ENCODE data around the gene SMAD7.

Gene SMAD7

DNA sequence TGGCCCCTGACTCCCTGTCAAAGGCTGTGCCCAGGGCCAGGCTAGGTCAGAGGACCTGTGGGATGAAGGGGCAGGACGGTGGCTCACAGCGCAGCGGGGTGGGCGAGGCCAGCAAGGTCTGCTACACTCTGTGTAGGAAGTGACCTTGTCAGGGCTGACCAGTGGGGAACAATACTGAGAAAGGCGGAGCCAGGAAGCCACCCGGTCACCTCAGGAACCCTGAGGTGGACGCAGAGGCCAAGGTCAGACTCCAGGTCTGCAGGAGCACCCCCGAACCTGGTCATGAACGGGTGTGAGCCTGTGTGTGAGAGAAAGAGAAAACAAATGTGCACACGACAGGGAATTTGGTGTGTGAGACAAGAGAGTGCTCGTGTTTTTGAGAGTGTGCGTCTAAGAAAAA, 72.3 kb downstream of the SMAD7 start:
- no peak overlapping the region for H3K4me3 ChIP-seq (ENCODE audit: low read depth, low read length)
- POLR2A ChIA-PET, result no interaction called here
- TF ChIP-seq, protein P1, sequence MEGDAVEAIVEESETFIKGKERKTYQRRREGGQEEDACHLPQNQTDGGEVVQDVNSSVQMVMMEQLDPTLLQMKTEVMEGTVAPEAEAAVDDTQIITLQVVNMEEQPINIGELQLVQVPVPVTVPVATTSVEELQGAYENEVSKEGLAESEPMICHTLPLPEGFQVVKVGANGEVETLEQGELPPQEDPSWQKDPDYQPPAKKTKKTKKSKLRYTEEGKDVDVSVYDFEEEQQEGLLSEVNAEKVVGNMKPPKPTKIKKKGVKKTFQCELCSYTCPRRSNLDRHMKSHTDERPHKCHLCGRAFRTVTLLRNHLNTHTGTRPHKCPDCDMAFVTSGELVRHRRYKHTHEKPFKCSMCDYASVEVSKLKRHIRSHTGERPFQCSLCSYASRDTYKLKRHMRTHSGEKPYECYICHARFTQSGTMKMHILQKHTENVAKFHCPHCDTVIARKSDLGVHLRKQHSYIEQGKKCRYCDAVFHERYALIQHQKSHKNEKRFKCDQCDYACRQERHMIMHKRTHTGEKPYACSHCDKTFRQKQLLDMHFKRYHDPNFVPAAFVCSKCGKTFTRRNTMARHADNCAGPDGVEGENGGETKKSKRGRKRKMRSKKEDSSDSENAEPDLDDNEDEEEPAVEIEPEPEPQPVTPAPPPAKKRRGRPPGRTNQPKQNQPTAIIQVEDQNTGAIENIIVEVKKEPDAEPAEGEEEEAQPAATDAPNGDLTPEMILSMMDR (IDR thresholded peaks at IDR 0.05; ENCODE audit: insufficient read depth, low read length, missing control alignments), result no peak
- no peak for DNase-seq (ENCODE audit: low read depth, low spot score)
- CTCF ChIA-PET, result interaction anchor here (1.5 kb wide), 1 partner anchor 164 kb away, joined by 5 read pairs; no protein-coding TSS in a partner anchor

DNA sequence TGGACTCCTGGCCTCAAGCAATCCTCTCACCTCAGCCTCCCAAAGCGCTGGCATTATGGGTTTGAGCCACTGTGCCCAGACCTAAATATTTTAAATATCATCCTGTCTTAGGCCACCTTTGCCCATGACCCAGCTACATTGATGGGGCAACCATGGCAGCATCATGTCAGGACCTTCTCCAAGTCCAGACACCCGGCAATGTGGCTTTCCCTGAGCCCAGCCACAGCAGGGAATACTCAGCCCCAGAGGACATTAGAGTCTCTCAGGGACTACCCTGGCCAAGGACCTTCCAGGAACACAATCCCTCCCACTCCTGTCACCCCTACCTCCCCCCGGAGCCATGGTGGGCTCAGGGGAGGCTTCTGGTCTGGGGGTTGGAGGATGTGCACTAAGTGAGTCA, 72.8 kb downstream of the SMAD7 start:
- DNase-seq (ENCODE audit: low read depth, low spot score), result no peak
- ChIA-PET CTCF (interaction anchor here (1.5 kb wide), 1 partner anchor 164 kb away, joined by 5 read pairs; no protein-coding TSS in a partner anchor), POLR2A (no interaction called here)
- TF ChIP-seq, protein P1 (IDR thresholded peaks at IDR 0.05; ENCODE audit: insufficient read depth, low read length, missing control alignments), result no peak
- H3K4me3 ChIP-seq (ENCODE audit: low read depth, low read length), result no peak overlapping the region

DNA sequence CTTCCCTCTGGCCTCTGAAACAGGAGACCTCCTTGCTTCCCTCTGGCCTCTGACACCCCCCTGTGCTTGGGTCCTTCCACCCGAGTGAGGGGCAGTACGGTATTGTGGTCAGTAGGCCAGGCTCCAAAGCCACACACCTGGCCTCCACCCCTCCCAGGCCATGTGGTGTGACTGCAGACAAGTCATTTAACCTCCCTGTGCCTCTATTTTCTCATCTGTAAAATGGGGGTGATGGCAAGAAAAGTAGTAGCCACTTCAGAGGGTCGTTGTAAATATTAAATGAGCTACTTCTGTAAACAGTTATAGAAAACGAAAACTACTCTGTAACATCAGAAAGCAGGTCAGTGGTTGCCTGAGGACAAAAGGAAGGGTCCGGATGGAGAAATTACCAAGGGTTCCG, 74.2 kb downstream of the SMAD7 start:
- no peak overlapping the region for H3K4me3 ChIP-seq (ENCODE audit: low read depth, low read length)
- TF ChIP-seq, protein P1 (IDR thresholded peaks at IDR 0.05; ENCODE audit: insufficient read depth, low read length, missing control alignments), result no peak
- ChIA-PET POLR2A (no interaction called here), CTCF (interaction anchor here (1.5 kb wide), 1 partner anchor 166 kb away, joined by 5 read pairs; no protein-coding TSS in a partner anchor)
- DNase-seq (ENCODE audit: low read depth, low spot score), result no peak

DNA sequence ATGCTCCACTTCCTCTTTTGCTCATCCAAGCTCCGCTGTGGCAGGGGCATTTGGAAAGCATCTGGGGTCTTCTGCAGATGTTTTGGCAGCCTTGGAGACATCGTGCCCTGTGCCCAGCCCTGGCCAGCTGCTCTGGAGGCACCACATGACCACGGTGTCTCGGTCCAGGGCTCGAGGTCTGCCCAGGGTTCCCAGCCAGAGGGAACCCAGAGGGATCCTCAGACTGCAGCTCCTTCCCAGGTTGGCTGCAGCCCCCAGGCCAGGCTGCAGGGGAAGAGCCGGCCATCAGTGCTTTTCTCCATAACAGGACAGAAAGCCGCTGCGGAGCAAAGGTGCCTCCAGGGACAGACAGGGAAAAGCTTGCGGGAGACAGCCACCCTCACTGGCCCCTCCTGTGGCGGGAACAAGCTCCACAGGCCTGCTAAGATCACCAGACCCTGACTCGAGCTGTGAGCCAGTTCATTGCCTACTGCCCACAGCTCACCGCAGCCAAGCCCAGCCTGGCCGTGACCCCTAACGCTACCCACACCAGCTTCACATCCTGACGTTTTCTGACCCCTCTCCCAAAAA, 74.7 kb downstream of the SMAD7 start:
- no peak for DNase-seq (ENCODE audit: low read depth, low spot score)

DNA sequence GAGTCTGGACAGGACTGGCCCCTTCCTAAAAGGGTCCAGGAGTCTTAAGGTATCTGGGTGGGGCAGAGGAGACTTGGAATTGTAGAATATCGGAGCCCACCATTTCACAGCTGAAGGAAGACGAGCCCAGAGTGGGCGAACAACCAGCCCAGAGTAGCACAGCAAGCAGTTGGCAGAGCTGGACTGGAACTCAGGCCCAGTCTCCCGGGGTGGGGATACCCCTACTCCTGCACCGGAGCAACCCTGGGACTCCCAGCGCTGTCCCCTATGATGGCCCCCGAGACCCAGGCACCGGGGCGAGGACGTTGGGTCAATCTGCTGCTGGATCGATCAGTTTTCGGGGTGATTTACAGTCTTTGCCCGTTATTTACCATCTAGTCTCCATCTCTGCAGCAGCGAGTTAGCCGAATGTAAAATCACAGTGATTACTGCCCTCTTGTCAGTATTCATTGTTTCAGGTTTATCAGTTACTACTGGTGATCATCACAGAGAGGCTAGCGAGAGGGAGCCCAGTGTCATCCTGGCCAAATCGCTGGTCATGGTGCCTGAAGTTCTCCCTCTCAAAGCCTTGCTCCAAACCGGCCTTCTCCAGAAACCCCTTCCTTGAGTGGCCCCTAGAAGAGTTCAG, 75.3 kb downstream of the SMAD7 start:
- no peak overlapping the region for H3K4me3 ChIP-seq (ENCODE audit: low read depth, low read length)
- DNase-seq (ENCODE audit: low read depth, low spot score), result no peak
- TF ChIP-seq, protein P1 (IDR thresholded peaks at IDR 0.05; ENCODE audit: insufficient read depth, low read length, missing control alignments), result no peak
- POLR2A ChIA-PET, result no interaction called here
- CTCF ChIA-PET, result interaction anchor here (1.1 kb wide), 1 partner anchor 15 kb away, joined by 3 read pairs; no protein-coding TSS in a partner anchor

More for the DNA sequence above, 74.7 kb downstream of the SMAD7 start:
- CTCF ChIA-PET, result no interaction called here
- no peak overlapping the region for H3K4me3 ChIP-seq (ENCODE audit: low read depth, low read length)
- TF ChIP-seq, protein P1 (IDR thresholded peaks at IDR 0.05; ENCODE audit: insufficient read depth, low read length, missing control alignments), result no peak
- POLR2A ChIA-PET, result no interaction called here

DNA sequence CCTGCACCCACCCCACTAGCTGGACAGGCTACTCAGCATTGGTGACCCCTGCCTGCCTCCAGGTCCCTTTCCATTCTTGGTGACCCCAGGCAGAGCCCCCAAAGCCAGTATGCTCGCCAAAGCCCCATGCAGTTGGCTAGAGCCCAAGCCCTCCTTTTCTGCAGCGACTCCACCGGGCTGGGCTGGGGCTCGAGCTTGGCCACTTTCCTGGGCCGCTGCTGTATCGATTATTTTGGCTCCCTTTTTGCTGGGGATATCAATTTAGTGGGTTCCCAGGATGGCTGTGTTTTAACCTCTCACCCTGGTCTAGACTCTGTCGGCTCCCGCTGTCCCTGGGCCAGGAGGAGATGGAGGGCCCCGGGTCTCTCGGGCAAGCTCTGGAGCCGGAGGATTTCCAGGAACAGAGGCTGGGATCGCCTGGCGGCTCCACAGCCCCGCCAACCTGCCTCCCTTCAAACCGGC, 76.0 kb downstream of the SMAD7 start:
- ChIA-PET POLR2A (no interaction called here), CTCF (interaction anchor here (1.1 kb wide), 1 partner anchor 14 kb away, joined by 3 read pairs; no protein-coding TSS in a partner anchor)

More for the DNA sequence above, 76.0 kb downstream of the SMAD7 start:
- no peak for DNase-seq (ENCODE audit: low read depth, low spot score)
- no peak overlapping the region for H3K4me3 ChIP-seq (ENCODE audit: low read depth, low read length)
- TF ChIP-seq, protein P1 (IDR thresholded peaks at IDR 0.05; ENCODE audit: insufficient read depth, low read length, missing control alignments), result no peak

Measured in AG04449 (cell line).